ENCODE measurements around the gene NLN.
"Not testable (repeated sequence)": the region's sequence is repeated elsewhere in the genome, so short reads cannot be mapped to it uniquely, and the experiment has no call there.

NLN gene

DNA sequence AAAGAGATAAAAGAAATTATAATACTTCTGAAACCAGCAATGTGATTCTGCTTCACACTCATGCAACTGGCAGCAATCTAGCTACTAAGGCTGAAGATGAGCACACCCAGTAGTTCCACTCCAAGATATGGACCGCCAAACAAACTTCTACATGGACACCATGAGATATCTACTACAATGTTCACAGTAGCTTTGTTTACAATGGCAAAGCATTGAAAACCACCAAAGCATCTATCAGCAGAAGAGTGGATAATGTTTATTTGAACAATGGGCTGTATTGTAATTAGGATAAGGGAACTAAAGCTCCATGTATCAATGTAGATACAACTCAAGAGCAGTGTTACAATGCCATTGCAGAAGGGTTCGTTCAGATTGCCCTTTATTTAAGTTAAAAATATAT, 113.2 kb downstream of the NLN start:
- DNase-seq, result no peak

DNA sequence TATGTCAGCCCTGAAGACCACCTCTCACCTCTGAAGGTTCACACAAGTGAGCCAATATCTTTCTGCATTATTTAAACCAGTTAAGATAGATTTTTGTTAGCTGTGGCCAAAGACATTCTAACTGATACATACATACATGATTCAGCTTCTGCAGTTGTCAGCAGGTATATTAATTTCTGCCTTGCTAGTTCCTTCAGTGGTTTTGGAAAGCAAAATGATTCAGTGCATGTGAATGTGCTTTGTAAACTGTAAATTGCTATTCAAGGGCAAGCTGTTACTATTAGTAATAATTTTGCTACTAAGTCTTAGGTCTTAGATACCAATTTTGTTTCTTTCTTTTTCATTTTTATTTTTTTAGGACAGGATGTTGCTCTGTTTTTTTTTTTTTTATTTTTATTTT, 115.1 kb downstream of the NLN start:
- DNase-seq, result no peak

DNA sequence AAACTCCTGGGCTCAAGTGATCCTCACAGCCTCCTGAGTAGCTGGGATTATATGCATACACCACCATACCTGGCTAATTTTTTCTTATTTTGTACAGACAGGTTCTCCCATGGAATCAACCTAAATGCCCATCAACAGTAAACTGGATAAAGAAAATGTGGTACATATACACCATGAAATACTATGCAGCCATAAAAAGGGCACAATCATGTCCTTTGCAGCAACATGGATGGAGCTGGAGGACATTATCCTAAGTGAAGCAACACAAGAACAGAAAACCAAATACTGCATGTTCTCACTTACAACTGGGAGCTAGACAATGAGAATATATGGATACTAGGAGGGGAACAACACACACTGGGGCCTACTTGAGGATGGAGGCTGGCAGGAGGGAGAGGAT, 117.2 kb downstream of the NLN start:
- not testable (repeated sequence) for DNase-seq

DNA sequence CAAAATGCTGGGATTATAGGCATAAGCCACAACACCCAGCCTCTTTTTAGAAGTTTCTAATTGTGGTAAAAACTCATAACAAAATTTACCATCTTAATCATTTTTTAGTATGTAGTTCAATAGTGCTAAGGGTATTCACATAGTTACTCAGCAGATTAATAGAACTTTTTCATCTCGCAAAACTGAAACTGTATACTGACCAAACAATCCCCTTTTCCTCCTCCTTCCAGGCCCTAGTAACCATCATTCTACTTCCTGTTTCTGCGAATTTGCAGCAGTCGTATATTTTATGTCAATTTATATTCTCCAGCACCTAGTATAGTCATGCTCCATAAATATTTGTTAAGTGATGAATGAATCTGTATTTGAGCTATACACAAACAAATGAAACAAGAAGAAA, 118.1 kb downstream of the NLN start:
- no peak for DNase-seq

DNA sequence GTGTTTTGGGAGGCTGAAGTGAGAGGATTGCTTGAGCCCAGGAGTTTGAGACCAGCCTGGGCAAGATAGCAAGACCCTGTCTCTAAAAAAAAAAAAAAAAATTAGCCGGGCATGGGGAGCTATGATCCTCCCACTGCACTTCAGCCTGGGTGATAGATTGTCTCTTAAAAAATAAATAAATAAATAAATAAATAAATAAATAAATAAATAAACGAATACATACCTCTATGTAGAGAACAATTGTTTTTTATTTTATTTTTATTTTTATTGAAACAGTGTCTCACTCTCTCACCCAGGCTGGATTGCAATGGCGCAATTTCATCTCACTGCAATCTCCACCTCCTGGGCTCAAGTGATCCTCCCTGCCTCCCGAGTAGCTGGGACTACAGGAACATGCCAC, 122.8 kb downstream of the NLN start:
- DNase-seq, result not testable (repeated sequence)

DNA sequence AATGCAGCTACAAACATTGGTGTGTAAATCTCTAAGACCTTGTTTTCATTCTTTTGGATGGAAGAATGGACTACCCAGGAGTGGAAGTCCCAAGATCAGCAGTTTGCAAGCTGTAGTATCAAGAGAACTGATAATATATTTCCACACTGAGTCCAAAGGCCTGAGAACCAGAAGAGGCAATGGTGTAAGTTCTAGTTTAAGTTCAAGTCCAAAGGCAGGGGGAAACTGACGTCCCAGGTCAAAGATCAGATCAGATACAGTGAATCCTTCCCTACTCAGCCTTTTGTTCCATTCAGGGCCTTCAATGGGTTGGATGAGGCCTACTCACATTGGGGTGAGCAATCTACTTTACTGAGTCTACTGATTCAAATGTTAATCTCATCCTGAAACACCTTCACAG, 124.1 kb downstream of the NLN start:
- no peak for DNase-seq

DNA sequence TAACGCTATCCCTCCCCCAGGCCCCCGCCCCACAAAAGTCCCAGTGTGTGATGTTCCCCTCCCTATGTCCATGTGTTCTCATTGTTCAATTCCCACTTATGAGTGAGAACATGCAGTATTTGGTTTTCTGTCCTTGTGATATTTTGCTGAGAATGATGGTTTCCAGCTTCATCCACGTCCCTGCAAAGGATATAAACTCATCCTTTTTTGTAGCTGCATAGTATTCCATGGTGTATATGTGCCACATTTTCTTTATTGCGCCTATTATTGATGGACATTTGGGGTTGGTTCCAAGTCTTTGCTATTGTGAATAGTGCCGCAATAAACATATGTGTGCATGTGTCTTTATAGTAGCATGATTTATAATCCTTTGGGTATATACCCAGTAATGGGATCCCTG, 125.0 kb downstream of the NLN start:
- DNase-seq, result not testable (repeated sequence)

DNA sequence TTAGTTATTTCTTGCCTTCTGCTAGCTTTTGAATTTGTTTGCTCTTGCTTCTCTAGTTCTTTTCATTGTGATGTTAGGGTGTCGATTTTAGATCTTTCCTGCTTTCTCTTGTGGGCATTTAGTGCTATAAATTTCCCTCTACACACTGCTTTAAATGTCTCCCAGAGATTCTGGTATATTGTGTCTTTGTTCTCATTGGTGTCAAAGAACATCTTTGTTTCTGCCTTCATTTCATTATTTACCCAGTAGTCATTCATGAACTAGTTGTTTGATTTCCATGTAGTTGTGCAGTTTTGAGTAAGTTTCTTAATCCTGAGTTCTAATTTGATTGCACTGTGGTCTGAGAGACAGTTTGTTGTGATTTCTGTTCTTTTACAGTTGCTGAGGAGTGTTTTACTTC, 127.9 kb downstream of the NLN start:
- not testable (repeated sequence) for DNase-seq

DNA sequence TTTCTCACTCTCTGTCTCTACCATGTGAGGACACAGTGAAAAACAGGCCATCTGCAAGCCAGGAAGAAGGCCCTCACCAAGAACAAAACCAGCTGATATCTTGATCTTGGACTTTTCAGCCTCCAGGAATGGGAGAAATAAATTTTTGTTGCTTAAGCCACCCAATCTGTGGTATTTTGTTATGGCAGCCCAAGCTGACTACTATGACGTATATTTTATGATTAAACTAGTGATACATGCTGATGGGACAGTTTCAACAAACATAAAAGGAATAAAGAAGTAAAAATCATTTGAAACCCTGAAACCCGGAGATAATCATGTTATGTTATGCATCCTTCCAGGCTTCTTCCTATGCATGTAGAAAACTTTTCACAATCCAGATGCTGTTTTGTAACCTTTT, 132.9 kb downstream of the NLN start:
- no peak for DNase-seq

DNA sequence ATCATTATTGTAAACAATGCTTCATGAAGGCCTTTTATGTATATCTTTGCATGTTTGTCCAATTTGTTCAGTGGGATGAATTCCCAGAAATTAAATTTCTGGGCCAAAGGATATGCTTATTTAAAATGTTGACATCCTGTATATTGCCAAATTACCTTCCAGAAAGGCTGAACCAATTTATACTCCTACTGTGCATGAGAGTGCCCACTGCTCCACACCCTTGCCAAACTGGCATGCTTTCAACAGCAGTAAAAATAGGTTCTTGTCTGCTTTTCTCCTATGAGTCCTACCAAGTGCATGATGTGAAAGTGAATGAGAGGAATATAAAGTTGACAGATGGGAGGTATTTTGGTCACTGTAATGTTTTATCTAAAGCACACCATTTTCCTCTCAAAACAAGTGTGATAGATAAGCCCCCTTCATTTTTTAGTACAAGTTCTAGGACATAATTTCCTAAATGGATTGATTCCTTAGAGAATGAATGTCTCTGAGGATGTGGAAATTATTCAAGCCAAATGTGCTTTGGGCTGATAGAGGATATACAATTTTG, 133.8 kb downstream of the NLN start:
- no peak for DNase-seq

DNA sequence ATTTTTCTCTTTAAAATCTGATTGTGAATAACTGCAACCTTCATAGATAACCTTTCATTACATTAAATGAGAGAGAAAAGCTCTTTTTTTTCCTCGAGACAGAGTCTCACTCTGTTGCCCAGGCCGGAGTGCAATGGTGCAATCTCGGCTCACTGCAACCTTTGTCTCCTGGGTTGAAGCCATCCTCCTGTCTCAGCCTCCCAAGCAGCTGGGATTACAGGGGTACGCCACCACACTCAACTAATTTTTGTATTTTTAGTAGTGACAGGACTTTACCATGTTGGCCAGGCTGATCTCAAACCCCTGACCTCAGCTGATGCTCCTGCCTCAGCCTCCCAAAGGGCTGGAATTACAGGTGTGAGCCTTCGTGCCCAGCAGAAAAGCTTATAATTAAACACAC, 134.5 kb downstream of the NLN start:
- no peak for DNase-seq

DNA sequence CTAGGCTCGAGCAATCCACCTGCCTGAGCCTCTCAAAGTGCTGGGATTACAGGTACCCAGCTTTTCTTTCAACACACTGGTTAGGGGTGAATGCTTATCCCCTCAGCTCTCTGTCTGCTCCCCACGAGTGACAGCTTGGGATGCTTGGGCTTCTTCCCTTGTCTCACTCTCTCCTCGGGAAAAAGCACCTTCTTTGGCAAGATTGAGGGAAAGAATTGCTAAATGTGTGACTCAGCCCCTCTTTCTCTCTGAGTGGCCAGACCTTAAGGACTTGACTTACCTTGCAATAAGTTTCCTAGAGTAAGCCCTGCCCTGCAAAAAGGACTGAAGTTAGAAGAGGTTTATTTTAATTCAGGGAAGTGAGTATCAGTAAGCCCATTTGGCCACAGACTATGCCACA, 136.3 kb downstream of the NLN start:
- no peak for DNase-seq

DNA sequence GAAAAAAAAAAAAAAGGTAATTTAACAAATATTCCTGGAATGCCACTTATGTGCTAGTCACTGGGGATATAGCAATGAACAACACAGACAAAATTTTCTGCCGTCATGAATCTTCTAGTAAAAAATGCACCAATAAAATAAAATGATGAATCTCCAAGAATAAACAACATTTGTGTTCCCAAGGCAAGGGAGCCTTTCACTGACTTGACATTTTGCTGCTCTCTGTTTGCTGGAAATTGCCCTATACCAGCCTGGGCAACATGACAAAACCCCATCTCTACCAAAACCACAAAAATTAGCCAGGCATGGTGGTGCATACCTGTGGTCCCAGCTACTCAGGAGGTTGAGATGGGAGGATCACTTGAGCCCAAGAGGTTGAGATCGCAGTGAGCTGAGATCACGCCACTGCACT, 139.8 kb downstream of the NLN start:
- no peak for DNase-seq

DNA sequence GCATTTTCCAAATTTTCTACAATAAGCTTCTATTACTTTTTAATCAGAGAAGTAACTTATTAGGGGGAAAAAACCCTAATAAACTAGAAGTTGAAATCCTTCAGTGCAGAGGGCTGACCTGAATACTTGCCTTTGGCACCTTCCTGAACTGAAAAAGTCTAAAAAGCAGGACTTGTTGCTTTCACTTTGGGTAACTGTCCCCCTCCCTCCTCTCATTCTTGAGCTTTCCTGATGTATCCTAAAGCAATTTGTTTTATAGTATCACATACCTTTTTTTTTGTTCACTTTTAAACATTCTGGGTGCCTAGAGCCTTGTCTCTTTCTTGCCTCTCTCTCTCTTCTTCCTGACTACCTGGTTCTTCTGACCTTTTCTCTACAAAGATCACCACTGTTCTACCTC, 140.4 kb downstream of the NLN start:
- DNase-seq, result no peak

DNA sequence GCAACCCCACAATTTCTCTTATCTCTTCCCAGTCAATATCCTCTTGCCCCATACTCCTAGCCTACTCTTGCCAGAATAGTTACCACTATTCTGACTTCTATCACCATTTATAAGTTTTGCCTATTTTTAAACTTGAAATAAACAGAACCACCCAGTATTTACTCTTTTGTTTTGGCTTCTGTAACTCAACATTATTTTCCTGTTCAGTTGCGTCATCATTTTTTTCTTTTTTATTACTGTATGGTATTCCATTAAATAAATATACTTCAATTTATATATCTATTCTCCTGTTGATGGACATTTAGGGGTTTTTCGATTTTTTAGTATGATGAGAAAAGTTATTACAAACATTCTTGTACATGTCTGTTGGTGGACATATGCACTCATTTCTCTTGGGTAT, 141.7 kb downstream of the NLN start:
- no peak for DNase-seq

DNA sequence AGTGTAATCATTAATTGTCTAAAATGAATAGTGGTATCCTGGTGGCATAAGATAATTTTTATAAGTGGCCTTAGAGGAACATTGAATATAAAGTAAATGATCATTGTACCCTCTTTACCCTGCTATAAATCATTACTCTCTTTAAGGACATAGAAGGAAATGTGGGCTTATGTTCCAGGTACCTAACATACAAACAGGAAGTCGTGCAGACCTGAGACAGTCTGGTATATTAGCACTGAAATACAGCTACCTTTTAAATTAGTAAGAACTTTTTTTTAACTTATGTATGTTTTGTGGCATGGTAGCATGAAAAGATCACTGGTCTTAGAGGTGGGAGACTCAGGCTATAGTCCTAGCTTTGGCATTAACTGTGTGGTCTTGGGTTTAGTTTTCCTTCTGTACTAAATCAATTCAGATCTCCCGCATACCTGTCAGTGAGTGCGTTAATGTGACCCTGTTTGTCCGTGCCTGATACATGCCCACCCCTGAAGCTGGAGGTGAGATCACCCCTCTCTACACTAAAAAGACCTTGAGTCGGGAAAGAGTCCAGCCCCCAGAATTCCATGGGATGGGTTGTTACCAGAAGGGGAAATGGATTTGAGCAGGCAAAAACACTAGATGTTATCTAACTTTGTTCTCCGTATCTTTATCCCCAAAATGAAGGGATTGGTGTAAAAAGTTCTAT, 145.0 kb downstream of the NLN start:
- DNase-seq, result no peak

DNA sequence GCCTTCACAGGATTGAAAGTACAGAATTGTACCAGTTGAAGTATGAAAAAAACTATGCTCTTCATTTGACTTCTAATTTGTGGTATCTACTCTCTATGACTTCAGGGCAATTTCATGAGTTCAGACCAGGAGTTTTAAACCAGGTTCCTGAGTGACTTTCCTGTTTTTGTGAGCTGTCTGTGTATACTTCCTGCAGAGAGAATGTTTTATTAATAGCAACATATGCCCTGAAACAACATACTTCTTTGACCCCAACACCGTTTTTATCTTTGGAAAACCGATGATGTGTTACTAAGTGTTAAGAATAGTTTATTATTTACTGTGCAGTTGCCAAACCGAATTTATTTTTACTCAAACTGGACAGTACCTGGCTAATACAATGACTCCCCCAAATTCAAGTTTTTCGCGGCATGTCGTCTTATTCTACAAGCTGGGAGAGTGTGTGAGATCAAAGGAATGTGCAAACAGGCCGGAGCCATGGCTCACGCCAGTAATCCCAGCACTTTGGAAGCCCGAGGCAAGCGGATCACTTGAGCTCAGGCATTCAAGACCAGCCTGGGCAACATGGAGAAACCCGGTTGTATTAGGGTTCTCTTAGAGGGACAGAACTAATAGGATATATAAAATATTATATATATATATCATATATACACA, 145.7 kb downstream of the NLN start:
- no peak for DNase-seq

DNA sequence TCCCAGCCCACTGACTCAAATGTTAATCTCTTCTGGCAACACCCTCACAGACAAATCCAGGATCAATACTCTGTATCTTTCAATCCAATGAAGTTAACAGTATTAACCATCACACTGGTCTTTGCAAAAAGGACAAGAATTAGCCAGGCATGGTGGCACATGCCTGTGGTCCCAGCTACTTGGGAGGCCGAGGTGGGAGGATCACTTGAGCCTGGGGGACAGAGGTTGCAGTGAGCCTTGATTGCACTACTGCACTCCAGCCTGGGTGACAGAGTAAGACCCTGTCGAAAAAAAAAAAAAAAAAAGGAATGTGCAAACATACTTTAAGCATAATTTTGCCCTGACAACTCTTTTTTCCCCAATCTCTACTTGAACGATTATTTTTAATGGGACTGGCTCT, 146.5 kb downstream of the NLN start:
- DNase-seq, result no peak

DNA sequence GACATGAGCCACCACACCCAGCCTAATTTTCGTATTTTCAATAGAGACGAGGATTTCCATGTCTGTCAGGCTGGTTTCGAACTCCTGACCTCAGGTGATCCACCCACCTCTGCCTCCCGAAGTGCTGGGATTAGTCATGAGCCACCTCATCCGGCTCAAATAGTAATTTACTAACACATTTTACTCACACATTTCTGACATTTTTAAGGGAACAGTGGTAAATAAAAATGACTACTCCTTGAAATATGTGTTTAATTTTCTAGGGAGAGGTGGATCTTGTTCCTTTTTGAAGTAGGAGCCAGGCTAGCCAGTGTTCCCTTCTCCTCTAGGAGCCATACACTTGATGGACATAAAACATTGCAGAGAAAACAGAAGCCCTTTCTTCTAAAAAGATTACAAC, 149.2 kb downstream of the NLN start:
- DNase-seq, result no peak

DNA sequence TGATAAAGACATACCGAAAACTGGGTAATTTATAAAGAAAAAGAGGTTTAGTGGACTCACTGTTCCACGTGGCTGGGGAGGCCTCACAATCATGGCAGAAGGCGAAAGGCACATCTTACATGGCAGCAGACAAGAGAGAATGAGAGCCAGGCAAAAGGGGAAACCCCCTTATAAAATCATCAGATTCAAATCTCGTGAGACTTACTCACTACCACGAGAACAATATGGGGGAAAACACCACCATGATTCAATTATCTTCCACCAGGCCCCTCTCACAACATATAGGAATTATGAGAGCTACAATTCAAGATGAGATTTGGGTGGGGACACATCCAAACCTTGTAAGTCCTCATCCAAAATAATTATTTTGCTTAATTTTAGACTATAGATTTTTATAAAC, 149.8 kb downstream of the NLN start:
- DNase-seq, result not testable (repeated sequence)

DNA sequence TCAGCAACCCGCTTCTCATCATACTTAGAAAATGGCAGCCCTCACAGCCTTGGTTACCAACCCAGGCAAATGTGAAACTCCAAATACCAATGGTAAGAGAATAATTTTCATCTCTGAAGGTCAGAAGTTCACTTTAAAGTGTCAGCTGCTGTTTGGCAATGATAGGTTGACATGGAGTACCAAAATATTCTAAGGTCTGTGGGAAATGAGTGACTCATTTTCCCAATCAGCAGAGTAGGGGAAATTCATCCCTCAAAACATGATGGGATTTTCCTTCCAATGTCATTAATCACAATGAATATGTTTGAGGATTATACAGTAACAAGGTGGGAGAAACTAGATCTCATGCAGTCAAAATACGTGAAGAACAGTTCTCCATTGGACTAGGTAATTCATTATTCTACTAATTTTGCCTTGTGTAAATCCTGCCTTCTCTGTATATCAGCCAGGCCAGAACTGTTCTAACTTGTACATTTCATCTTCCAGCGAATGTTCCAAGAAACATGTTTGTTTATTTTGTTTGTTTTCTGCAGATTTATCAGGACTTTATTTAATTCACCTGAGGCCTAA, 151.3 kb downstream of the NLN start:
- DNase-seq, result no peak

DNA sequence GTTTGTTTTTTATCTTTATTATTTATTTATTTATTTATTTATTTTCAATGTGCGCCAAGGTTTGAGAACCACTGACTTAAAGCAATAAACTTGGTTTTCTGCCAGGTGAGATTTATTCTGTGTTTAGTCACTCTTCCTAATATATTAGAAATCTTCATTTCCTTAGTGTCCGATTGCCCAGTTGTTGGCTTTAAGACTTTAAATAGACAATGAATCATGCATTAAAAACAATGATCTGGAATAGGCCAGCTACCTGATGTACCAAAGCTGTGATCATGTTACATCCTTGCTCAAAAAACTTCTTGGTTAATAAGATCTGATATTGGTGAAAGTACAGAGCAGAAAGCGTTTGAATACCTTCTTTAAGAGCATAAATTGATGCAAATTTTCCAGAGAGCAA, 152.2 kb downstream of the NLN start:
- no peak for DNase-seq

DNA sequence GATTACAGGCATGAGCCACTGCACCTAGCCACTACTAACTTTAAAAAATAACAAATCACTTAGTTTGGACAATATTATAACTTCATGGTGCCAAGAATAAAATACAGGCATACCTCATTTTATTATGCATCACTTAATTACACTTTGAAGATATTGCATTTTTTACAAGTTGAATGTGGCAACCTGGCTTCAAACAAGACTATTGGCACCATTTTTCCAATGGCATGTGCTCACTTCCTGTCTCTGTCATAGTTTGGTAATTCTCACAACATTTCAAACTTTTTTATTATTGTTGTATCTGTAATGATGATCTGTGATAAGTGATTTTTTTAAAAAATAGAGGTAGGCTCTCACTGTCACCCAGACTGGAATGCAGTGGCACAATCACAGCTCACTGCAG, 154.5 kb downstream of the NLN start:
- no peak for DNase-seq

DNA sequence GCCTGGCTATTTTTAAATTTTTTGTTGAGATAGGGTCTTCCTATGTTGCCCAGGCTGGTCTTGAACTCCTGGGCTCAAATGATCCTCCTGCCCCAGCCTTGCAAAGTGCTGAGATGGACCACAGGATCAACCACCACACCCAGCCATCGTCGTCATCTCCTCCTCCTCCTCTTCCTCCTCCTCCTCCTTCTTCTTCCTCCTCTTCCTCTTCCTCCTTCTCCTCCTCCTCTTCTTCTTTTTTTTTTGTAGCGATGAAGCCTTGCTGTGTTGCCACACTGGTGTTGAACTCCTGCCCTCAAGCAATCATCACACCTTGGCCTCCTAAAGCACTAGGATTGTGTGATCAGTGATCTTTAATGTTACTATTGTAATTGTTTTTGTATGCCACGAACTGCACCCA, 155.0 kb downstream of the NLN start:
- no peak for DNase-seq

Measured in activated CD4-positive, alpha-beta T cell treated with anti-CD3 and anti-CD28 coated beads for 48 hours (primary cell).